GM19463 (cell line): ENCODE measurements around the gene PDCD1LG2.

Experiments used
- ATAC-seq: cut with Tn5 transposase; IDR thresholded peaks from one replicate; pipeline ENCODE4 v1.9.1; 2021; ENCODE audit warnings: mild to moderate bottlenecking, moderate library complexity; ENCODE audit not compliant: unreplicated experiment

Gene PDCD1LG2

GRCh38 chr9:5608298-5609225 is 98.2 kb downstream of the PDCD1LG2 start:
- ATAC-seq: peak; percentile 73

GRCh38 chr9:5609226-5609596 is 98.9 kb downstream of the PDCD1LG2 start:
- no peak for ATAC-seq

- no peak for ATAC-seq
Observed at GRCh38 chr9:5610491-5610890, 100.2 kb downstream of the PDCD1LG2 start.

- no peak for ATAC-seq
Observed at GRCh38 chr9:5611321-5612184, 101.2 kb downstream of the PDCD1LG2 start.

- no peak for ATAC-seq
Observed at GRCh38 chr9:5612185-5612530, 101.8 kb downstream of the PDCD1LG2 start.

GRCh38 chr9:5614192-5614591 is 103.9 kb downstream of the PDCD1LG2 start:
- no peak for ATAC-seq

- no peak for ATAC-seq
Observed at GRCh38 chr9:5614985-5615384, 104.7 kb downstream of the PDCD1LG2 start.

GRCh38 chr9:5617749-5618148 is 107.4 kb downstream of the PDCD1LG2 start:
- ATAC-seq: peak; percentile 90

- ATAC-seq: no peak
Observed at GRCh38 chr9:5620494-5620893, 110.2 kb downstream of the PDCD1LG2 start.
